Erythroblast (primary cell): ENCODE data around the gene CABLES1.

ENCODE experiments used
- GATA1 ChIP-seq: IDR thresholded peaks from 2 replicates; pipeline ENCODE4 v1.6.1; 2011; ENCODE audit warnings: low read depth, mild to moderate bottlenecking, control low read depth, low read length, moderate library complexity
- POLR2A ChIP-seq: IDR thresholded peaks from 2 replicates; pipeline ENCODE4 v1.6.1; 2011; ENCODE audit warnings: mild to moderate bottlenecking, low read length

GRCh38 chr18:23235860-23236259 is 100.6 kb downstream of the CABLES1 start:
- TF ChIP-seq POLR2A (no peak), GATA1 (no peak)
